HTERT RPE-1 (cell line): Measurements from ENCODE around the gene HDDC2.

Experiments
- in situ Hi-C: fragments of 300-500 bp; cut with MboI; formaldehyde crosslinking; loops from 4 replicates; pipeline ENCODE4 v1.14.3; 2020; ENCODE audit warnings: low sequenced_read_pairs

HDDC2 gene

GRCh38 chr6:125301435-125302391 is at the start of gene HDDC2:
Gene HDDC2 (minus strand): TSS chr6:125301967. CDS start chr6:125301932, 35 bp downstream.
- in situ Hi-C loops: loop anchor here (25.0 kb wide), 1 partner anchor 461 kb away; no protein-coding TSS in a partner anchor

- in situ Hi-C loops: no loop called here
Measured at GRCh38 chr6:125346926-125347563, 45.3 kb upstream of the HDDC2 start.

GRCh38 chr6:125346201-125346925 is 44.6 kb upstream of the HDDC2 start:
- in situ Hi-C loops: no loop called here

- in situ Hi-C loops: no loop called here
Measured at GRCh38 chr6:125341460-125341859, 39.7 kb upstream of the HDDC2 start.

- in situ Hi-C loops: no loop called here
Measured at GRCh38 chr6:125340991-125341390, 39.2 kb upstream of the HDDC2 start.

GRCh38 chr6:125340175-125340835 is 38.5 kb upstream of the HDDC2 start:
- in situ Hi-C loops: no loop called here

GRCh38 chr6:125339653-125340052 is 37.9 kb upstream of the HDDC2 start:
- in situ Hi-C loops: no loop called here

GRCh38 chr6:125338381-125338780 is 36.6 kb upstream of the HDDC2 start:
- in situ Hi-C loops: no loop called here

GRCh38 chr6:125337706-125338105 is 35.9 kb upstream of the HDDC2 start:
- in situ Hi-C loops: no loop called here

- in situ Hi-C loops: no loop called here
Measured at GRCh38 chr6:125332664-125333063, 30.9 kb upstream of the HDDC2 start.

- in situ Hi-C loops: no loop called here
Measured at GRCh38 chr6:125325586-125325985, 23.8 kb upstream of the HDDC2 start.

- in situ Hi-C loops: loop anchor here (25.0 kb wide), 1 partner anchor 439 kb away; no protein-coding TSS in a partner anchor
Measured at GRCh38 chr6:125323376-125323775, 21.6 kb upstream of the HDDC2 start.

GRCh38 chr6:125316621-125317020 is 14.9 kb upstream of the HDDC2 start:
- in situ Hi-C loops: loop anchor here (25.0 kb wide), 1 partner anchor 446 kb away; no protein-coding TSS in a partner anchor

- in situ Hi-C loops: loop anchor here (25.0 kb wide), 1 partner anchor 447 kb away; no protein-coding TSS in a partner anchor
Measured at GRCh38 chr6:125315548-125315947, 13.8 kb upstream of the HDDC2 start.

- in situ Hi-C loops: loop anchor here (25.0 kb wide), 1 partner anchor 448 kb away; no protein-coding TSS in a partner anchor
Measured at GRCh38 chr6:125314009-125314581, 12.3 kb upstream of the HDDC2 start.

- in situ Hi-C loops: loop anchor here (25.0 kb wide), 1 partner anchor 449 kb away; no protein-coding TSS in a partner anchor
Measured at GRCh38 chr6:125312950-125313349, 11.2 kb upstream of the HDDC2 start.

- in situ Hi-C loops: loop anchor here (25.0 kb wide), 1 partner anchor 450 kb away; no protein-coding TSS in a partner anchor
Measured at GRCh38 chr6:125312478-125312877, 10.7 kb upstream of the HDDC2 start.

- in situ Hi-C loops: loop anchor here (25.0 kb wide), 1 partner anchor 451 kb away; no protein-coding TSS in a partner anchor
Measured at GRCh38 chr6:125310994-125311649, 9.4 kb upstream of the HDDC2 start.

GRCh38 chr6:125307964-125308615 is 6.3 kb upstream of the HDDC2 start:
- in situ Hi-C loops: loop anchor here (25.0 kb wide), 1 partner anchor 454 kb away; no protein-coding TSS in a partner anchor
